Esophagus muscularis mucosa (tissue), 4 donors: ENCODE results near the gene C4orf51.

Experiments
- CTCF ChIP-seq, 3 experiments: fragments of 200-600 bp in 2 of 3; fragments of 450-650 bp in 1 of 3; sonication (generic) in 2 of 3; IDR thresholded peaks; one replicate each; pipeline ENCODE4 v1.5.1; 2017 to 2019; ENCODE audit warnings: antibody characterized with exemption in 3 of 3, mild to moderate bottlenecking in 2 of 3, moderate library complexity in 1 of 3
- EP300 ChIP-seq: sonication (generic); formaldehyde crosslinking; IDR thresholded peaks from one replicate; pipeline ENCODE4 v1.6.1; 2017; ENCODE audit warnings: antibody characterized with exemption
- POLR2A ChIP-seq: fragments of 450-650 bp; IDR thresholded peaks from one replicate; pipeline ENCODE4 v1.6.1; 2017; ENCODE audit warnings: antibody characterized with exemption, moderate library complexity, mild to moderate bottlenecking, low read depth
- POLR2AphosphoS5 ChIP-seq, 2 donors: sonication (generic); formaldehyde crosslinking; IDR thresholded peaks; one replicate each; pipeline ENCODE4 v1.6.1; 2017; ENCODE audit warnings: antibody characterized with exemption in 2 of 2

GRCh38 chr4:145739845-145740244, 59.9 kb downstream of the C4orf51 start:
- TF ChIP-seq CTCF (IDR thresholded peaks at IDR 0.05) (no peak), POLR2A (no peak), EP300 (no peak), POLR2AphosphoS5 (IDR thresholded peaks at IDR 0.05) (no peak)
